ENCODE data around the gene RNF167. TPM values are rescaled to one million over a fixed set of nuclear protein-coding genes. Genes with fewer than 3 reads are reported as not detected.

Gene RNF167
- total and polyA plus RNA-seq, 2 of the 8 experiments (the other 6 are each of a cell fraction or from before 2014, with no cell fraction given): 140 to 281 TPM

GRCh38 chr17:4986951-4987766, 47.1 kb downstream of the RNF167 start, which contains the start of gene CAMTA2 (continued):
- TF ChIP-seq CHD7 (IDR thresholded peaks at IDR 0.05; ENCODE audit: insufficient replicate concordance, low read length): no peak
- no peak; the same call in 1 of the 2 replicates for TF ChIP-seq TBP (IDR thresholded peaks at IDR 0.05; ENCODE audit: low read depth, low read length)
- TF ChIP-seq CTCF (IDR thresholded peaks at IDR 0.05; ENCODE audit: control extremely low read depth in 1 of 3, insufficient read depth in 1 of 3, low read depth in 1 of 3, low read length in 3 of 3): peak; percentile 40 to 52 (median 47)
- TF ChIP-seq HDAC2 (IDR thresholded peaks at IDR 0.05; ENCODE audit: borderline replicate concordance in 1 of 2, low read depth in 2 of 2, low read length in 2 of 2): peak in 1 of 2 experiments; percentile 93; a peak in 1 of 4 replicates
- TF ChIP-seq EZH2 (IDR thresholded peaks at IDR 0.05; ENCODE audit: low read depth, low read length, severe bottlenecking): no peak
- TF ChIP-seq SIRT6 (IDR thresholded peaks at IDR 0.05; ENCODE audit: low read length): no peak
